ENCODE measurements around the gene DTNBP1.
"Not testable (repeated sequence)": the region's sequence is repeated elsewhere in the genome, so short reads cannot be mapped to it uniquely, and the experiment has no call there.

DTNBP1 gene

DNA sequence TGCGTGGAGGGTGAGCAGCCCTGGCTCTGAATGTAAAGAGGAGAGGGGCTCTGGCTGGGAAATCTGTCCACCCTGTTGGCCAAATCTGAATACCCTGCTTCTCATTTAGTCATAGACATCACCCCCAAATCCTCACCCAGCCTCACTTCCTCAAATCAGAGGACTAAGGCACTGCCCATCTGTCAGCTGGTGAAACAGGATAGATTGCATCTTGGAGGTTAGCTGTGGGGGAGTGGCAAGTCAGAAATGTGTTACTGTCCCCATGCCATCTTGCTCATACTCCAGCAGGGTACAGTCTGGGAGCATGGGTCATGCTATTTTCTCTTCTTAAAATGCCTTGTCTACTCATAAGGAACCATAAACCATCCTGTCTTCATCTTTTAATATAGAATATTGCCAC, 9.5 kb upstream of the DTNBP1 start:
- in situ Hi-C loops (cut with MboI; ENCODE audit: low sequenced_read_pairs): no loop called here

GRCh38 chr6:15668918-15669317, 6.1 kb upstream of the DTNBP1 start:
- in situ Hi-C loops (cut with MboI; ENCODE audit: low sequenced_read_pairs): no loop called here

GRCh38 chr6:15666896-15667295, 4.1 kb upstream of the DTNBP1 start:
- in situ Hi-C loops (cut with MboI; ENCODE audit: low sequenced_read_pairs): not testable (repeated sequence)

- in situ Hi-C loops (cut with MboI; ENCODE audit: low sequenced_read_pairs): no loop called here
These were observed 2.4 kb upstream of the DTNBP1 start for GRCh38 chr6:15665237-15665636.

- in situ Hi-C loops (cut with MboI; ENCODE audit: low sequenced_read_pairs): no loop called here
These were observed 473 bp upstream of the DTNBP1 start for GRCh38 chr6:15663130-15663871.

GRCh38 chr6:15661853-15662325, 939 bp downstream of the DTNBP1 start:
- in situ Hi-C loops (cut with MboI; ENCODE audit: low sequenced_read_pairs): no loop called here

DNA sequence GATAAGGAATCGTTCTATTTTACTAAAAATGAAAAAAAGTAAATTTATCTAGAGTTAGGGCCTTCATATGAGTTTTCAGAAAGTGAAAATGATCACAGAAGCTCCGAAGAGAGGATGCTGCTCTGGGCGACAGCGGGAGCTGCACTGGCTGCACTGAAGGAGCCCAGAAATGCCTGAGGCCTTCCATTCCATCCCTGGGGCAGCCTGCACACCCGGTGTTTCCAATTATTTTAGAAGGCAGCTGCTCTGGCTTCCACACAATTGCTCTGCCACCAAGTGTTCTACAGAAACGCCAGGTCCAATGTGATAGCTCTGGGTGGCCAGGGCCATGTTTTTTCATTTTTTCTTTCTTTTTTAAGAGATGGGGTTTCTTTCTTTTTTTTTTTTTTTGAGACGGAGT, 3.6 kb downstream of the DTNBP1 start:
- in situ Hi-C loops (cut with MboI; ENCODE audit: low sequenced_read_pairs): no loop called here

DNA sequence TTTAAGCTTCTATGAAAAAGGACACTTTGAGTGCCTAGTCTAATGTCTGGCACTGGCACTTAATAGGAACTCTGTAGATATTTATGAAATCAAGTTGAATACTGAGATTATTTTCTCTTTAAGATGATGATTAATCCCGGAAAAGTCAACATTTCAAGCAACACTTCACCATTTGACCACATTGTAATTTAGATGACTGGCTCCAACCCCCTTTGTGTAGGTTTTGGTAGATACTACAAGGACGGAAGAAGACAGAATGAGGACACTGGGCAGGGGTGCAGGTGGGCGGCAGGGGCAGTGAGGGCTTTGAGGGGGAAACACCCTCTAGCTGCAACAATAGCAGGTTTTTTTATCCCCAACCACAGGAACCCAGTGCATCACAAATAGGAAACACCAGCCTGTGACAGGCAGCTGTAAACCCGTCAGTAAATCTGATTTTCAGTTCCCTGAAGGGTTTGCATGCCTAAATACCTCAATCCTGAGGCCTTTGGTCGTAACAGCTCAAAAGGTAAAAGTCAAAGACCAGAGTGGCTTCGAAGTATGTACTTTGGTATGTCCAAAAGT, 4.6 kb downstream of the DTNBP1 start:
- in situ Hi-C loops (cut with MboI; ENCODE audit: low sequenced_read_pairs): no loop called here

DNA sequence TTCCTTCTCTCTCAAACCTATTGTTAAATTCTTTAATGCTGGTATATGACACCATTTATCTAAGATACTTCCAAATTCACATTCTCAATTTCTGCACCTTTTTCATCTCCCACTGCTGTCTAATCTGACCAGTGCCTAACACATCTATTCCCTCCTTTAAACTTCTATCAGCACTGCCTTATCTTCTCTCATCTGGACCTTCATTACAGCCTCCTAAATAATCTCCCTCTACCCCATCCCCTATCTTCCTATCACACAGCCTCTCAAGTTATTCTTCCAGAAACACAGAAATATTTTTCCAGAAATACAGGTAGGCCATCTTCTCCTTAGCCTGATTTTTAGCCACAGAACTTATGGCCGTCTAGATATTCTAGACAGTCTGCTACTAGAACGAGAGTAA, 5.5 kb downstream of the DTNBP1 start:
- in situ Hi-C loops (cut with MboI; ENCODE audit: low sequenced_read_pairs): no loop called here

- in situ Hi-C loops (cut with MboI; ENCODE audit: low sequenced_read_pairs): no loop called here
These were observed 6.7 kb downstream of the DTNBP1 start for GRCh38 chr6:15656145-15656544.

DNA sequence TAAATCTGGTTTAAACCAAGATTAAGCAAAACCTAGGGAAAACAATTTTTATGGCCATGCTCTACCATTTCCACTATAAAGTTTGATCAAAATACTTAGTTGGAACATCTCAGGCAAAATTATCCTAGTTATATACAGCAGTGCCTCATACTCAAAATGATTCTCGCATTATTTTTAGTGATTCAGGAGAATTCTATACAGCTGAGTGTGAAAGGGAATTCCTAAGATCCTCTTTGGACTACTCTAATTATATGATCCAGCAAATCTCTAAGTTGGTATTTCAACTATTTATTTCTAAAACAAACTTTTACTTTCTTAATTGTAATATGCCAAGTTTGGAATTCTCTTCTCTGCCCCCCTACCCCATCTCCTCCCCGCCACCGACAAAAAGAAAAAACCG, 8.6 kb downstream of the DTNBP1 start:
- in situ Hi-C loops (cut with MboI; ENCODE audit: low sequenced_read_pairs): no loop called here

DNA sequence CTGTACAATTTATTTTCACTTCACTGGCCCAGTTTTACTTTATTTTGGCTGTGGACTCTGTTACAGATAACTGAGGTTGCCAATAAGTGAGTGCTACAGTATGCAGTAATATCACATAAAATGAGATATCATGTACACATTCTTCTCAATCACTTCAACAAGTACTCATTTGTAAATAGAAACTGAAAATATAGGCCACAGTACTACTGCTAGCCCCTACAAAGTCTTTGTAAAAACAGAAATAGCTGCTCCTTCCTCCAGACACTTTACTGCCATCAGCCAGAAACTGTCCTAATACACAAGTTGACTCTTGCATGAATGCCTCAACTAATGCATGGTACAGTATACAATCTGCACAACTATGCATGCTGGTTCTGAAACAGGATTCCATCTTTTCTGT, 9.2 kb downstream of the DTNBP1 start:
- in situ Hi-C loops (cut with MboI; ENCODE audit: low sequenced_read_pairs): no loop called here

GRCh38 chr6:15650004-15650559, 12.7 kb downstream of the DTNBP1 start:
- in situ Hi-C loops (cut with MboI; ENCODE audit: low sequenced_read_pairs): not testable (repeated sequence)

DNA sequence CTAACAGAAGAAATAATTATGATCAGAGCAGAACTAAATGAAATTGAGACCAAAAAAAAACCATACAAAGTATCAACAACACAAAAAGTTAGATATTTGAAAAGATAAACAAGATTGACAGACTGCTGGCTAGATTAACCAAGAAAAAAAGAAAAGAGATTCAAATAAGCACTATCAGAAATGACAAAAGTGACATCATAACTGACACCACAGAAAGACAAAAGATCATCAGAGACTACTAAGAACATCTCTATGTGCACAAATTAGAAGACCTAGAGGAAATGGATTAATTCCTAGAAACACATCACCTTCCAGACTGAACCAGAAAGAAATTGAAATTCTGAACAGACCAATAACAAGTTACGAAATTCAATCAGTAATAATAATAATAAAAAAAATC, 17.9 kb downstream of the DTNBP1 start:
- in situ Hi-C loops (cut with MboI; ENCODE audit: low sequenced_read_pairs): no loop called here

DNA sequence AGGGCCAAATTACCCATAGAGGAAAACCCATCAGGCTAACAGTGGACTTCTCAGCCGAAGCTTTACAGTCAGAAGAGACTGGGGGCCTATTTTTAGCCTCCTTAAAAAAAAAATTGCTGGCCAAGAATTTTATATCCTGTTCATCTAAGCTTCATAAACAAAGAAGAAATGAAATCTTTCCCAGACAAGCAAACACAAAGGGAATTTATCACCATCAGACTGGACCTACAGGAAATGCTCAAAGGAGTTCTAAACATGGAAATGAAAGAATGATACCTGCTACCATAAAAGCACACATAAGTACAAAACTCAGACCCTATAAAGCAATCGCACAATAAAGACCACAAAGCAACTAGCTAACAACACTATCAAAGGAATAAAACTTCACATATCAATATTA, 19.3 kb downstream of the DTNBP1 start:
- in situ Hi-C loops (cut with MboI; ENCODE audit: low sequenced_read_pairs): no loop called here

- in situ Hi-C loops (cut with MboI; ENCODE audit: low sequenced_read_pairs): no loop called here
These were observed 20.6 kb downstream of the DTNBP1 start for GRCh38 chr6:15642276-15642675.

- in situ Hi-C loops (cut with MboI; ENCODE audit: low sequenced_read_pairs): no loop called here
These were observed 24.5 kb downstream of the DTNBP1 start for GRCh38 chr6:15638373-15638772.

- in situ Hi-C loops (cut with MboI; ENCODE audit: low sequenced_read_pairs): no loop called here
These were observed 31.4 kb downstream of the DTNBP1 start for GRCh38 chr6:15631432-15631831.

DNA sequence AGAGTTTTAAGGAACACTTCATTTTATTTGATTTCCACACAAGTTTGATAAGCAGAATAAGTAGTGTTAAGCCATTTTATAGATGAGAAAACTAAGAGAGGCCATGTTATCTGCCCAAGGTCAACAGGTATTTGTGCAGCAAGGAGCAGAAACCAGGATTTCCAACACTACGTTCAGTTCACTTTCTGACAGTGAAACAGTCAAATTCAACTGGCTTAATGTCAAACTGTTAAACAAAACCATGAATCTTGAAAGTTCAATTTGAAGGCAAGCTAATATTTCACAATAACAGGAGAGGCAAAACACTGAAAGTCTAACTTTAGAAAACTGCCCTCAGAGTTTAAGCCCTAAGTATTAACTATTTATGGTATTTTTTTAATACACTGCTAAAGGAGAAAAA, 32.6 kb downstream of the DTNBP1 start:
- in situ Hi-C loops (cut with MboI; ENCODE audit: low sequenced_read_pairs): no loop called here

GRCh38 chr6:15629487-15629886, 33.3 kb downstream of the DTNBP1 start:
- in situ Hi-C loops (cut with MboI; ENCODE audit: low sequenced_read_pairs): no loop called here

- in situ Hi-C loops (cut with MboI; ENCODE audit: low sequenced_read_pairs): no loop called here
These were observed 34.2 kb downstream of the DTNBP1 start for GRCh38 chr6:15628499-15629131.

DNA sequence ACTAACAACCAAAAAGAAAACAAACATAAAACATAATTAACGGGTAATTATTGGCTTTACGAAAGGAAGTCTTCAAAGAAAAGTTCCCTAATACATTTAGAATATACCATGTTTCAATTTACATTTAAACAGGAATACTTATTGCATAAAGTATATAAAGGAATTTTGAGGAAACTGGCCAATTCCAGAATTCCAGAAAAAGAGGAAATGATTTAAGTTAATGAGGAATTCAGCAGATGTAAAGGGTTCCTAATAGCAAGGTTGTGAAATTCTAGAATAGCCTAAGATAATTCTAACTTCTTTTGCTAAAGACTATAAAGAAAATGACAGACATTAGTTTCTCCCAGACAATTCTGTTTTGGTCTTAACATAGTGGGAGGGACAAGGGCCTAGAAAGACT, 35.0 kb downstream of the DTNBP1 start:
- in situ Hi-C loops (cut with MboI; ENCODE audit: low sequenced_read_pairs): no loop called here

All from HL-60/S4 treated with phorbol 12-myristate 13-acetate at 8.2 ng/mL for 4 days and 3 days (cell line).